ENCODE measurements around the gene ADGRG4.

DNA sequence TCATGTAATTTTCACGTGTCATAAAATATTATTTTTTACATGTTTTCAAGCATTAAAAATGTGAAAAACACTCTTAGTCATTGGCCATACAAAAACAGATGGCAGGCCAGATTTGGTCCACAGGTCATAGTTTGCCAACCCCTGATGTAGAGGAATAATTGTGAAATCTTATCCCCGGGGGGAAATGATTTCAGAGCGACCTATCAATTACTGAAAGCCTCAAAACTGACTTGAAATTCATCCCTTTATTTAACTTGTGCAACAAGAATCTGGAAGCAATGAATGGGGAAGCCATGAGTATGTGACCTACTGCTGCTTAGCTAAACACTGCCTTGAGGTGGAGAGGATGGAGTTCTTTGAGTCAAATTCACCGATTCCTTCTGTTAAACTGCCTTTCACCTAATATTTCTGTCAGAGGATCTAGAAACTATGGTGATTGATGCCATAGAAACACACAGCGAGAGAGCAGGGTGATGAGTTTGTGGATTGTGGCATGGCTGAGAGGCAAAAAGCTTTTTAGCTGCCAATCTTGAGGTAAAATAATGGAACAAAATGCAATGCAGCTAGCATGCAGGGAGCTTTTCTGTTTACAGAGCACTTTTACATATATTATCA, 156.6 kb downstream of the ADGRG4 start:
- no peak for TF ChIP-seq POLR2A (IDR thresholded peaks at IDR 0.05)
- TF ChIP-seq, protein P1, sequence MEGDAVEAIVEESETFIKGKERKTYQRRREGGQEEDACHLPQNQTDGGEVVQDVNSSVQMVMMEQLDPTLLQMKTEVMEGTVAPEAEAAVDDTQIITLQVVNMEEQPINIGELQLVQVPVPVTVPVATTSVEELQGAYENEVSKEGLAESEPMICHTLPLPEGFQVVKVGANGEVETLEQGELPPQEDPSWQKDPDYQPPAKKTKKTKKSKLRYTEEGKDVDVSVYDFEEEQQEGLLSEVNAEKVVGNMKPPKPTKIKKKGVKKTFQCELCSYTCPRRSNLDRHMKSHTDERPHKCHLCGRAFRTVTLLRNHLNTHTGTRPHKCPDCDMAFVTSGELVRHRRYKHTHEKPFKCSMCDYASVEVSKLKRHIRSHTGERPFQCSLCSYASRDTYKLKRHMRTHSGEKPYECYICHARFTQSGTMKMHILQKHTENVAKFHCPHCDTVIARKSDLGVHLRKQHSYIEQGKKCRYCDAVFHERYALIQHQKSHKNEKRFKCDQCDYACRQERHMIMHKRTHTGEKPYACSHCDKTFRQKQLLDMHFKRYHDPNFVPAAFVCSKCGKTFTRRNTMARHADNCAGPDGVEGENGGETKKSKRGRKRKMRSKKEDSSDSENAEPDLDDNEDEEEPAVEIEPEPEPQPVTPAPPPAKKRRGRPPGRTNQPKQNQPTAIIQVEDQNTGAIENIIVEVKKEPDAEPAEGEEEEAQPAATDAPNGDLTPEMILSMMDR (IDR thresholded peaks at IDR 0.05), result no peak
